GM12864 (cell line): ENCODE results near the gene NDST3.

Experiments
- DNase-seq: peaks from one replicate; pipeline ENCODE4 v3.0.0-alpha.2; 2011; ENCODE audit warnings: low read depth
- H3K4me3 ChIP-seq: 2 replicates; pipeline ENCODE4 v1.5.1; 2011; ENCODE audit warnings: mild to moderate bottlenecking, low read depth, low read length, control low read depth
- CTCF ChIP-seq: IDR thresholded peaks from 2 replicates; pipeline ENCODE4 v1.5.1; 2011; ENCODE audit warnings: low read depth, mild to moderate bottlenecking, moderate library complexity, low read length, control low read depth, inconsistent platforms; ENCODE audit errors: missing control alignments

The NDST3 gene

GRCh38 chr4:118077767-118078105 is 43.5 kb downstream of the NDST3 start:
- DNase-seq = no peak
- H3K4me3 ChIP-seq = no peak overlapping the region
- TF ChIP-seq CTCF = no peak

DNA sequence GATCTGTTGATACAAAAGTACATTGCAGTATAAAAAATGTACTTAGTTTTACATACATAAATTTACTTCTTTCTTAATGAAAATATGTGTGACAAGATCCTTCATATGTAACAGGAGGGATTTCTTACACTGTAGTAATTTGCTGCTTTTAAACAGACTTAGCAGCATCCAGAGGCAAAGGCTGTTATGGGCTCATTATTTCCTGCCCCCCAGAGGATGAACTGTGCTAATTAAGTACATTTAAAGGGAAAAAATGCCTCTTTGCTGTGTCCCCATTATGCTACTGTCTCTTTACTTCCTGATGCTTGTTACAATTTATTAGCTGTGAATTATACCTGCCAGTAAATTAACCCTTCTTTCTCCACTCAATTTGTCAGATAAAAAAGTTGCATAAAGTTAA is 47.1 kb downstream of the NDST3 start:
- H3K4me3 ChIP-seq = no peak overlapping the region
- TF ChIP-seq CTCF = no peak
- DNase-seq = no peak

- no peak for DNase-seq
- no peak for TF ChIP-seq CTCF
- no peak overlapping the region for H3K4me3 ChIP-seq
Measured at GRCh38 chr4:118082182-118082581, 47.9 kb downstream of the NDST3 start.

- H3K4me3 ChIP-seq = no peak overlapping the region
- DNase-seq = no peak
- no peak for TF ChIP-seq CTCF
Measured at GRCh38 chr4:118085700-118086099, 51.4 kb downstream of the NDST3 start.

GRCh38 chr4:118086344-118086743 is 52.1 kb downstream of the NDST3 start:
- TF ChIP-seq CTCF = no peak
- H3K4me3 ChIP-seq = no peak overlapping the region
- no peak for DNase-seq

DNA sequence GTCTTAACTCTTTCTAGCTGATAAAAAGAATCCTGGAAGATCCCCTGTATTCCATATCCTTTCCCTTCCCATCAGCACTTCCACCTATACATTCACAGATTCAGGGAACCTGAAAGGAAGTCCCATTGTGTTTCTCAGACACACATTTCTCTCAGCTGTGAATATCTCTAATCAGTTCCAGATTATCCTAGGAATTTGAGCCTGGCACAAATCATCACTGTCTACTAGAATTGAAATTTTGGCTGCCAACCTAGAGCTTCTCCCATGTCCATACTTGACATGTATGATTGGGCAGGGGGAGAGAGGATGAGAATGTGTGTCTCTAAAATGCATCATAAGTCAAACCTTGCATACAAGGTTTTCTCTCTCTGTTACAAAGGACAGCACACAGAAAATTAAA is 53.1 kb downstream of the NDST3 start:
- no peak for TF ChIP-seq CTCF
- no peak for DNase-seq
- H3K4me3 ChIP-seq = no peak overlapping the region

DNA sequence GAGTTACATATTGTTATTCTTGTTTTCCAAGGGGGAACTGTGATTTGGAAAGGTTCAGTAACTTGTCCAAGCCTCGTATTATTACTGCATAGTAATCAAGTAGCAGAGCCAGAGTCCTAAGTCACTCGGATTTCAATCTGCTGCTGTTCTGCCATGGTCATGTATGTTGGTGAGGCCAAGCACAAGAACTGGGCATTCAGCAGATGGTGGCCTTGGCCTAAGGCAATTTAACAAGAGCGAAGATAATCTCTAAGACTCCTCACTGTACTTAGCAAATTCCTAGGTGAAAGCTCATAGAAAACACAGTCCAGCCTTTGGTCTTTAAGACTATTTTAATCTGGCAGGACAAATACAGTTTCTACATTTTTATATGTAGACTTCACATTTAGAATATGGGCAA is 64.8 kb downstream of the NDST3 start:
- no peak for TF ChIP-seq CTCF
- H3K4me3 ChIP-seq = no peak overlapping the region
- no peak for DNase-seq
